GM23248 (cell line): Measurements from ENCODE around the gene RHOJ. TPM values are rescaled to one million over a fixed set of nuclear protein-coding genes. Genes with fewer than 3 reads are reported as not detected.
A peak's percentile ranks its signal among the peaks of the same experiment; 100 is the strongest.

Experiments
- DNase-seq: peaks from one replicate; pipeline ENCODE4 v3.0.0-alpha.2; 2015
- H2AFZ ChIP-seq: fragments of 200-600 bp; sonication (generic); 2 replicates; pipeline ENCODE4 v1.6.1; 2016; ENCODE audit warnings: antibody characterized with exemption
- H3F3A ChIP-seq: fragments of 200-600 bp; sonication (generic); 2 replicates; pipeline ENCODE4 v1.6.1; 2016; ENCODE audit warnings: mild to moderate bottlenecking, antibody characterized with exemption, mixed run types; ENCODE audit not compliant: insufficient read depth
- H3K27ac ChIP-seq: fragments of 200-600 bp; sonication (generic); 2 replicates; pipeline ENCODE4 v1.5.1; 2016; ENCODE audit warnings: mild to moderate bottlenecking
- H3K27me3 ChIP-seq: fragments of 200-600 bp; sonication (generic); replicated peaks from 2 replicates; pipeline ENCODE4 v1.6.1; 2016; ENCODE audit warnings: mild to moderate bottlenecking; ENCODE audit not compliant: insufficient read depth
- H3K36me3 ChIP-seq: fragments of 200-600 bp; sonication (generic); 2 replicates; pipeline ENCODE4 v1.6.1; 2016; ENCODE audit warnings: low read depth, mild to moderate bottlenecking
- H3K4me1 ChIP-seq: fragments of 200-600 bp; sonication (generic); 2 replicates; pipeline ENCODE4 v1.6.1; 2016; ENCODE audit warnings: mild to moderate bottlenecking; ENCODE audit not compliant: insufficient read depth
- H3K4me2 ChIP-seq: fragments of 200-600 bp; sonication (generic); one replicate; pipeline ENCODE4 v1.6.1; 2016; ENCODE audit warnings: mild to moderate bottlenecking; ENCODE audit not compliant: unreplicated experiment
- H3K4me3 ChIP-seq: fragments of 200-600 bp; sonication (generic); 2 replicates; pipeline ENCODE4 v1.5.1; 2016; ENCODE audit warnings: mild to moderate bottlenecking
- H3K79me2 ChIP-seq: fragments of 200-600 bp; sonication (generic); 2 replicates; pipeline ENCODE4 v1.6.1; 2016; ENCODE audit warnings: mild to moderate bottlenecking; ENCODE audit not compliant: insufficient read depth
- H3K9ac ChIP-seq: fragments of 200-600 bp; sonication (generic); 2 replicates; pipeline ENCODE4 v1.6.1; 2016; ENCODE audit warnings: mild to moderate bottlenecking
- H3K9me2 ChIP-seq: fragments of 200-600 bp; sonication (generic); 2 replicates; pipeline ENCODE4 v1.6.1; 2016; ENCODE audit warnings: mixed run types, mild to moderate bottlenecking, moderate library complexity; ENCODE audit not compliant: insufficient read depth
- H3K9me3 ChIP-seq: fragments of 200-600 bp; sonication (generic); one replicate; pipeline ENCODE4 v1.6.1; 2017; ENCODE audit warnings: low read depth
- H4K20me1 ChIP-seq: fragments of 200-600 bp; sonication (generic); 2 replicates; pipeline ENCODE4 v1.6.0; 2016; ENCODE audit not compliant: insufficient read depth
- EZH2 ChIP-seq: fragments of 200-600 bp; sonication (generic); IDR thresholded peaks from 2 replicates; pipeline ENCODE4 v1.6.1; 2018; ENCODE audit warnings: antibody characterized with exemption, mild to moderate bottlenecking; ENCODE audit not compliant: insufficient read depth, poor library complexity, severe bottlenecking
- EZH2phosphoT487 ChIP-seq: fragments of 200-600 bp; sonication (generic); IDR thresholded peaks from 2 replicates; pipeline ENCODE4 v1.6.1; 2018; ENCODE audit warnings: antibody characterized with exemption, moderate library complexity, mild to moderate bottlenecking, low read depth; ENCODE audit not compliant: insufficient read depth
- WGBS, 2 experiments: methylation state at CpG; one replicate each; pipeline ENCODE4 v1.1.6; 2015 to 2017; ENCODE audit warnings: low lambda C conversion rate in 2 of 2, low coverage in 1 of 2; ENCODE audit errors: missing lambda C conversion rate in 2 of 2; 5-methylcytosine and 5-hydroxymethylcytosine counted together
- in situ Hi-C: fragments of 300-500 bp; cut with MboI; formaldehyde crosslinking; loops from 2 replicates; pipeline ENCODE4 v1.15.0; 2020
- polyA plus RNA-seq: library from polyadenylated mRNA; unstranded; fragments of >200 nt; fragmentation: Nextera tagmentation; extraction: Ambion mirVana; gene quantifications from 2 replicates; pipeline ENCODE4 v1.2.1, GENCODE V29; 2016
- total RNA-seq: library from RNA; depleted of rRNA; stranded (reverse); fragments of >200 nt; shearing (Covaris generic); gene quantifications from 2 replicates; pipeline ENCODE4 v1.2.3, GENCODE V29; 2014

Gene RHOJ
- total and polyA plus RNA-seq, 2 experiments from 2014 or later, result 1.2 to 2.2 TPM

DNA sequence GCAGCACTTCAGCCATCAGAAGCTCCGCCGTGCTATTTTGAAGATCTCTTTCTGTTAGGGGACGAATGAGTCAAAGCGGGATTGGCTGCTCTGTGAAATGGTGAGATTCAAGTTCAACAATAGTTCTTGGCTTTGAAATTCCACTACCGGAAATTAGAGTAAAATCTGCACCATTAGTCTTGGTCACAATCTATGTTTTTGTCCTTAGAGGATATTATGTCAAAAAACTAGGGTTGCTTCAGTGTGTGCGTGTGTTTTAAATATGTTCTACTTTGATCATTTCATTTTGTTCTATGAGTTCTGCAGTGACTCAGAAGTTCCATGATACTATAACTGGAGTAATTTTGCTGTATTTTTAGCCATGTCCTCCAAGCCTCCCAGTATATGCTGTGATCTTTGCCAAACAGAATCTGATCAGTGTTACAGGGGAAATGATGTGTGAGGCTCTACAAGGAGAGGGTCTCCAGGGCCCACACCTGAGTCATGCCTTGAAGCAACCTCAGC is 91.9 kb downstream of the RHOJ start:
- H4K20me1 ChIP-seq, result no peaks in the 10 kb centered on the region
- no peak overlapping the region for H3K9ac ChIP-seq
- no peaks in the 10 kb centered on the region for H3K9me3 ChIP-seq
- no peak overlapping the region for H3K4me3 ChIP-seq
- no peaks in the 10 kb centered on the region for H3F3A ChIP-seq
- DNase-seq, result peak; percentile 63
- no peaks in the 10 kb centered on the region for H3K4me1 ChIP-seq
- no peaks in the 10 kb centered on the region for H3K9me2 ChIP-seq
- in situ Hi-C loops, result no loop called here
- TF ChIP-seq EZH2 (no peak), EZH2phosphoT487 (no peak)
- peak overlapping the region; percentile 43 for H3K4me2 ChIP-seq
- no peaks in the 10 kb centered on the region for H3K27me3 ChIP-seq
- no peak overlapping the region for H3K27ac ChIP-seq
- peak overlapping the region; percentile 49 for H2AFZ ChIP-seq
- H3K36me3 ChIP-seq, result no peaks in the 10 kb centered on the region
- no peaks in the 10 kb centered on the region for H3K79me2 ChIP-seq
- WGBS, 2 experiments, result 30 to 32% methylated on average over 6 of the region's 6 CpGs

- H3K9ac ChIP-seq, result no peak overlapping the region
- 28 to 36% methylated on average over 4 of the region's 4 CpGs for WGBS, 2 experiments
- H3K27ac ChIP-seq, result no peak overlapping the region
- no peaks in the 10 kb centered on the region for H3K27me3 ChIP-seq
- in situ Hi-C loops, result no loop called here
- no peaks in the 10 kb centered on the region for H3K9me2 ChIP-seq
- no peaks in the 10 kb centered on the region for H3F3A ChIP-seq
- no peaks in the 10 kb centered on the region for H4K20me1 ChIP-seq
- no peaks in the 10 kb centered on the region for H3K36me3 ChIP-seq
- TF ChIP-seq EZH2 (no peak), EZH2phosphoT487 (no peak)
- DNase-seq, result no peak
- no peak overlapping the region for H2AFZ ChIP-seq
- H3K4me3 ChIP-seq, result no peak overlapping the region
- H3K4me1 ChIP-seq, result no peaks in the 10 kb centered on the region
- no peaks in the 10 kb centered on the region for H3K79me2 ChIP-seq
- H3K4me2 ChIP-seq, result no peak overlapping the region
- H3K9me3 ChIP-seq, result no peaks in the 10 kb centered on the region
Observed at GRCh38 chr14:63297372-63298063, 93.3 kb downstream of the RHOJ start.

GRCh38 chr14:63299351-63300110 is 95.3 kb downstream of the RHOJ start:
- no peak overlapping the region for H3K27ac ChIP-seq
- H3K36me3 ChIP-seq, result no peaks in the 10 kb centered on the region
- no peak overlapping the region for H3K4me2 ChIP-seq
- no peak for DNase-seq
- no peak overlapping the region for H2AFZ ChIP-seq
- H3K4me1 ChIP-seq, result no peaks in the 10 kb centered on the region
- H3K9me3 ChIP-seq, result no peaks in the 10 kb centered on the region
- no peaks in the 10 kb centered on the region for H4K20me1 ChIP-seq
- no peaks in the 10 kb centered on the region; the same call in 1 of the 2 replicates for H3K27me3 ChIP-seq
- H3K4me3 ChIP-seq, result no peak overlapping the region
- in situ Hi-C loops, result no loop called here
- H3K79me2 ChIP-seq, result no peaks in the 10 kb centered on the region
- no peak overlapping the region for H3K9ac ChIP-seq
- TF ChIP-seq EZH2 (no peak), EZH2phosphoT487 (no peak)
- H3F3A ChIP-seq, result no peaks in the 10 kb centered on the region
- 45% methylated on average over 6 of the region's 6 CpGs for whole genome bisulfite sequencing, 2 experiments
- no peaks in the 10 kb centered on the region for H3K9me2 ChIP-seq

DNA sequence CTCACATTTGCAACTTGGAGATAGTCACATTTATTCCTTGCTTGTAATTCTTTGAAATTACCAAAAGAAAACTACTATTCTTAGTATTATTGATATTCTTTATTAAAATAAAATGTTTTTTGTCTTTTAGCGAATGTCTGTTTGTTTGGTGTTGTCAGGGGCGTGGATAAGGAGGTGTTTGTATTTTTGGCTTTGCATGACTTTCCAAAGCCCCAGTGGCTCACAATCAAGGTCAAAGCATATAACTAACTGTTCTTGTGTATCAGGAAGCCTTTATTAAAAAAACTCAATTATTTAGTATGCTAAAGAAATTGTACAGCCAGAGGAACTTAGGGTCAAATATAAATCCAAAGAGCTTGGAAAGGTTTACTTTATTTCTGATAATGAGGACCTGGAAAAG is 96.6 kb downstream of the RHOJ start:
- no peak for DNase-seq
- H3K9me3 ChIP-seq, result no peaks in the 10 kb centered on the region
- H3K4me2 ChIP-seq, result no peak overlapping the region
- H2AFZ ChIP-seq, result no peak overlapping the region
- H4K20me1 ChIP-seq, result no peaks in the 10 kb centered on the region
- no peaks in the 10 kb centered on the region for H3K4me1 ChIP-seq
- no peaks in the 10 kb centered on the region for H3F3A ChIP-seq
- in situ Hi-C loops, result no loop called here
- no peaks in the 10 kb centered on the region for H3K79me2 ChIP-seq
- TF ChIP-seq EZH2phosphoT487, result no peak
- no peak for TF ChIP-seq EZH2
- H3K36me3 ChIP-seq, result no peaks in the 10 kb centered on the region
- H3K4me3 ChIP-seq, result no peak overlapping the region
- no peak overlapping the region for H3K9ac ChIP-seq
- H3K27ac ChIP-seq, result no peak overlapping the region
- H3K27me3 ChIP-seq, result no peaks in the 10 kb centered on the region; the same call in 1 of the 2 replicates
- WGBS, 2 experiments, result 8 to 13% methylated on average over 2 of the region's 2 CpGs
- H3K9me2 ChIP-seq, result no peaks in the 10 kb centered on the region
